Neural progenitor cell (in vitro differentiated cells): ENCODE results near the gene FITM1. TPM values are rescaled to one million over a fixed set of nuclear protein-coding genes. Genes with fewer than 3 reads are reported as not detected.
"Not testable (repeated sequence)": the region's sequence is repeated elsewhere in the genome, so short reads cannot be mapped to it uniquely, and the experiment has no call there.

Source experiments
- DNase-seq: peaks from one replicate; pipeline ENCODE4 v3.0.0-alpha.2; 2016; ENCODE audit warnings: low spot score
- H2AFZ ChIP-seq: fragments of 200-600 bp; sonication (generic); replicated peaks from 2 replicates; pipeline ENCODE4 v1.6.1; 2016; ENCODE audit warnings: antibody characterized with exemption
- H3F3A ChIP-seq: fragments of 200-600 bp; sonication (generic); 2 replicates; pipeline ENCODE4 v1.6.1; 2016; ENCODE audit warnings: antibody characterized with exemption, low read depth
- H3K27ac ChIP-seq: fragments of 200-600 bp; sonication (generic); 2 replicates; pipeline ENCODE4 v1.5.1; 2016; ENCODE audit warnings: mild to moderate bottlenecking
- H3K27me3 ChIP-seq: fragments of 200-600 bp; sonication (generic); 2 replicates; pipeline ENCODE4 v1.6.1; 2016; ENCODE audit warnings: mild to moderate bottlenecking, moderate library complexity
- H3K36me3 ChIP-seq: fragments of 200-600 bp; sonication (generic); 2 replicates; pipeline ENCODE4 v1.5.1; 2016
- H3K4me1 ChIP-seq: fragments of 200-600 bp; sonication (generic); 2 replicates; pipeline ENCODE4 v1.6.1; 2016; ENCODE audit warnings: mixed run types
- H3K4me2 ChIP-seq: fragments of 200-600 bp; sonication (generic); 2 replicates; pipeline ENCODE4 v1.6.1; 2016
- H3K4me3 ChIP-seq: fragments of 200-600 bp; sonication (generic); 2 replicates; pipeline ENCODE4 v1.5.1; 2016
- H3K79me2 ChIP-seq: fragments of 200-600 bp; sonication (generic); 2 replicates; pipeline ENCODE4 v1.6.1; 2016; ENCODE audit warnings: low read depth
- H3K9ac ChIP-seq: fragments of 200-600 bp; sonication (generic); 2 replicates; pipeline ENCODE4 v1.6.1; 2016
- H3K9me3 ChIP-seq: fragments of 200-600 bp; sonication (generic); 2 replicates; pipeline ENCODE4 v1.5.1; 2016; ENCODE audit warnings: low read depth
- H4K20me1 ChIP-seq: fragments of 200-600 bp; sonication (generic); 2 replicates; pipeline ENCODE4 v1.6.1; 2016; ENCODE audit warnings: low read depth
- H3K27ac Mint-ChIP-seq: 3 replicates; pipeline ENCODE4 v1.8.0; 2021; ENCODE audit warnings: mixed read lengths
- H3K27me3 Mint-ChIP-seq: 2 replicates; pipeline ENCODE4 v1.8.0; 2022; ENCODE audit warnings: low read depth, mild to moderate bottlenecking, inconsistent platforms, moderate library complexity, mixed read lengths; ENCODE audit not compliant: insufficient read depth
- H3K36me3 Mint-ChIP-seq: 3 replicates; pipeline ENCODE4 v1.8.0; 2021; ENCODE audit warnings: mixed read lengths
- H3K4me1 Mint-ChIP-seq: 3 replicates; pipeline ENCODE4 v1.8.0; 2021; ENCODE audit warnings: mixed read lengths
- H3K4me3 Mint-ChIP-seq: 3 replicates; pipeline ENCODE4 v1.8.0; 2021; ENCODE audit warnings: mild to moderate bottlenecking, moderate library complexity, mixed read lengths
- H3K9me3 Mint-ChIP-seq: 3 replicates; pipeline ENCODE4 v1.8.0; 2020; ENCODE audit warnings: mixed read lengths
- EZH2 ChIP-seq: fragments of 200-600 bp; sonication (generic); IDR thresholded peaks from 2 replicates; pipeline ENCODE4 v1.6.1; 2017; ENCODE audit warnings: antibody characterized with exemption, mild to moderate bottlenecking, moderate library complexity
- EZH2phosphoT487 ChIP-seq: fragments of 200-600 bp; sonication (generic); IDR thresholded peaks from 2 replicates; pipeline ENCODE4 v1.6.1; 2017; ENCODE audit warnings: antibody characterized with exemption
- total RNA-seq: library from RNA; depleted of rRNA; stranded (reverse); fragments of >200 nt; gene quantifications from 2 replicates; pipeline ENCODE4 v1.2.3, GENCODE V29; 2015; ENCODE audit warnings: low replicate concordance
- TF ChIP-seq, protein P1 (sequence below): fragments of 200-600 bp; sonication (generic); IDR thresholded peaks from 2 replicates; pipeline ENCODE4 v1.5.1; 2017; ENCODE audit warnings: antibody characterized with exemption, mild to moderate bottlenecking

Gene FITM1
- total RNA-seq, 1 donor from 2014 or later = 0.77 TPM

DNA sequence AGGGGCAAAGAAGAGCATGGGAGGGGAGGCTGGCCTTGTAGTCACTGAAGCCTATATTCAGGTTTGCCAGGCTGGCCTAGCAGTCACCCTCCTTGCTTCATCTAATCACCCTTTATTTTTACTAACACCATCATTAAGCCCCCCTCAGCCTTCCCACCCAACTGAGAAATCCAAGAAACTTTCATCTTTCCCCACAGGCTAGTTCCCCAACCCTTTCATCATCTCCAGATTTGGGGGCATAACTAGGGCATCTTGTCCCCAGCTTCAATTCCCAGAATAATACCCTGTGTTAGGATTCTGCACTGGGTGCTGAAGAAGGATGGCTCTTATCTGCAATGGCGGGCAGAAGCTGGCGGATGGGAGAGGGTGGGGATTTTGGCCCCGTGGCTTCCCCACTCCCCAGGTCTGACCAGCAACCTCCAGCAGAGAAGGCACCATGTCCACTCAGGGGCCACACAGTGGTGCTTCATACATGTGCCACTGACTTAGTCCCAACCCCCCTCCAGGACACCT, 29.4 kb upstream of the FITM1 start:
- Histone ChIP-seq H3K4me3 (no peak overlapping the region), H4K20me1 (no peaks in the 10 kb centered on the region), H3K4me2 (no peak overlapping the region), H3K27ac (no peak overlapping the region), H3K27me3 (no peaks in the 10 kb centered on the region), H3K9me3 (no peaks in the 10 kb centered on the region), H3F3A (no peaks in the 10 kb centered on the region), H3K79me2 (no peaks in the 10 kb centered on the region), H3K4me1 (no peaks in the 10 kb centered on the region), H3K36me3 (no peaks in the 10 kb centered on the region), H3K9ac (no peak overlapping the region), H2AFZ (no peak overlapping the region)
- Mint-ChIP-seq H3K36me3 (no peaks in the 10 kb centered on the region), H3K9me3 (no peaks in the 10 kb centered on the region), H3K27me3 (peaks cover 8% of the 10 kb centered on the region), H3K4me1 (peaks cover 3% of the 10 kb centered on the region), H3K27ac (no peak overlapping the region), H3K4me3 (no peak overlapping the region)
- TF ChIP-seq EZH2 (no peak), EZH2phosphoT487 (no peak)
- TF ChIP-seq, protein P1, sequence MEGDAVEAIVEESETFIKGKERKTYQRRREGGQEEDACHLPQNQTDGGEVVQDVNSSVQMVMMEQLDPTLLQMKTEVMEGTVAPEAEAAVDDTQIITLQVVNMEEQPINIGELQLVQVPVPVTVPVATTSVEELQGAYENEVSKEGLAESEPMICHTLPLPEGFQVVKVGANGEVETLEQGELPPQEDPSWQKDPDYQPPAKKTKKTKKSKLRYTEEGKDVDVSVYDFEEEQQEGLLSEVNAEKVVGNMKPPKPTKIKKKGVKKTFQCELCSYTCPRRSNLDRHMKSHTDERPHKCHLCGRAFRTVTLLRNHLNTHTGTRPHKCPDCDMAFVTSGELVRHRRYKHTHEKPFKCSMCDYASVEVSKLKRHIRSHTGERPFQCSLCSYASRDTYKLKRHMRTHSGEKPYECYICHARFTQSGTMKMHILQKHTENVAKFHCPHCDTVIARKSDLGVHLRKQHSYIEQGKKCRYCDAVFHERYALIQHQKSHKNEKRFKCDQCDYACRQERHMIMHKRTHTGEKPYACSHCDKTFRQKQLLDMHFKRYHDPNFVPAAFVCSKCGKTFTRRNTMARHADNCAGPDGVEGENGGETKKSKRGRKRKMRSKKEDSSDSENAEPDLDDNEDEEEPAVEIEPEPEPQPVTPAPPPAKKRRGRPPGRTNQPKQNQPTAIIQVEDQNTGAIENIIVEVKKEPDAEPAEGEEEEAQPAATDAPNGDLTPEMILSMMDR = no peak
- no peak for DNase-seq

DNA sequence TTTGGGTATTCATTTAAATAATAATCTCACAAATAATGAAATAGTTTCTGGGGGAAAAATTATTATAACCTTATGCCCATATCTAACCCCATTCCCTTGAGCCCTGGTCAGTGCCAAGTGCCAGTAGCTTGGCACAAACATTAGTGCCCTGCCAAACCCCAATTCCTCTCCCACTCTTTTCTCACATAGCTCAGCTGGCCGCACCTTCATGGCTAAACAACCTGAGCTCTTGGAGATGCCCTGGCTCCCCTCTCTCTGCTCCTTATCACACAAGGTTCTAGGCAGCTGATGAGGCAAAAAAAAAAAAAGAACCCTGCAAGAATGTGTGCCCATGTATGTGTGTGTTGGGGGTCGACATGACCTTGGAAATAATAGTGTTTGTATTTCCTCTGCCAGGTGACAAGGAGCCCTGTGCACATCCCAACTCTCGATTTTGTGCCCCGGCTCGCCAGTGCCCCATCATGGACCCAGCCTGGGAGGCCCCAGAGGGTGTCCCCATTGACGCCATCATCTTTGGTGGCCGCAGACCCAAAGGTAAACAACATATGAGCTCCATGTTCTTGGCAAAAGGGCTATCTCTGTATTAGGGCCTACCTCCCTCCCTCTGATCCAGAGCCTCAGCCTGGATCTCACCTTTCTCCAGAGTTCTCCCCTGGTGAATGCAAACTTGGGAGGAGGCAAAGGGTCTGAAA, 28.0 kb upstream of the FITM1 start:
- no peaks in the 10 kb centered on the region for H3K36me3 Mint-ChIP-seq
- H3K4me3 Mint-ChIP-seq = no peak overlapping the region
- no peaks in the 10 kb centered on the region for H3K36me3 ChIP-seq
- no peak for DNase-seq
- no peaks in the 10 kb centered on the region for H3K27me3 ChIP-seq
- H3K27ac ChIP-seq = no peak overlapping the region
- H3K27ac Mint-ChIP-seq = no peak overlapping the region
- H3K79me2 ChIP-seq = no peaks in the 10 kb centered on the region
- H4K20me1 ChIP-seq = no peaks in the 10 kb centered on the region
- H3K9ac ChIP-seq = no peak overlapping the region
- H3K27me3 Mint-ChIP-seq = peaks cover 8% of the 10 kb centered on the region
- H3K4me2 ChIP-seq = no peak overlapping the region
- H3F3A ChIP-seq = no peaks in the 10 kb centered on the region
- no peaks in the 10 kb centered on the region for H3K4me1 Mint-ChIP-seq
- no peaks in the 10 kb centered on the region for H3K9me3 Mint-ChIP-seq
- H3K9me3 ChIP-seq = no peaks in the 10 kb centered on the region
- H3K4me1 ChIP-seq = no peaks in the 10 kb centered on the region
- no peak overlapping the region for H3K4me3 ChIP-seq
- H2AFZ ChIP-seq = no peak overlapping the region
- TF ChIP-seq EZH2 (no peak), EZH2phosphoT487 (no peak)
- TF ChIP-seq, protein P1 = no peak

DNA sequence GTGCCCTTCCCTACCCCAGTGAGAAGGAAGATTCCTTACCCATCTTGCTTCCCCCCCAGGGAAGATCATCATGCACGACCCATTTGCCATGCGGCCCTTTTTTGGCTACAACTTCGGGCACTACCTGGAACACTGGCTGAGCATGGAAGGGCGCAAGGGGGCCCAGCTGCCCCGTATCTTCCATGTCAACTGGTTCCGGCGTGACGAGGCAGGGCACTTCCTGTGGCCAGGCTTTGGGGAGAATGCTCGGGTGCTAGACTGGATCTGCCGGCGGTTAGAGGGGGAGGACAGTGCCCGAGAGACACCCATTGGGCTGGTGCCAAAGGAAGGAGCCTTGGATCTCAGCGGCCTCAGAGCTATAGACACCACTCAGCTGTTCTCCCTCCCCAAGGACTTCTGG, 27.0 kb upstream of the FITM1 start:
- H3F3A ChIP-seq = no peaks in the 10 kb centered on the region
- peaks cover 8% of the 10 kb centered on the region for H3K27me3 Mint-ChIP-seq
- H3K36me3 ChIP-seq = no peaks in the 10 kb centered on the region
- H3K27me3 ChIP-seq = no peaks in the 10 kb centered on the region
- no peak overlapping the region for H3K27ac Mint-ChIP-seq
- H3K4me1 Mint-ChIP-seq = no peaks in the 10 kb centered on the region
- H3K27ac ChIP-seq = no peak overlapping the region
- H3K9ac ChIP-seq = no peak overlapping the region
- no peak overlapping the region for H3K4me3 Mint-ChIP-seq
- H3K9me3 ChIP-seq = no peaks in the 10 kb centered on the region
- no peaks in the 10 kb centered on the region for H3K79me2 ChIP-seq
- H2AFZ ChIP-seq = no peak overlapping the region
- no peak overlapping the region for H3K4me2 ChIP-seq
- no peak overlapping the region for H3K4me3 ChIP-seq
- no peak for DNase-seq
- TF ChIP-seq, protein P1 = no peak
- TF ChIP-seq EZH2 (no peak), EZH2phosphoT487 (no peak)
- H3K36me3 Mint-ChIP-seq = no peaks in the 10 kb centered on the region
- H3K4me1 ChIP-seq = no peaks in the 10 kb centered on the region
- no peaks in the 10 kb centered on the region for H3K9me3 Mint-ChIP-seq
- H4K20me1 ChIP-seq = no peaks in the 10 kb centered on the region

DNA sequence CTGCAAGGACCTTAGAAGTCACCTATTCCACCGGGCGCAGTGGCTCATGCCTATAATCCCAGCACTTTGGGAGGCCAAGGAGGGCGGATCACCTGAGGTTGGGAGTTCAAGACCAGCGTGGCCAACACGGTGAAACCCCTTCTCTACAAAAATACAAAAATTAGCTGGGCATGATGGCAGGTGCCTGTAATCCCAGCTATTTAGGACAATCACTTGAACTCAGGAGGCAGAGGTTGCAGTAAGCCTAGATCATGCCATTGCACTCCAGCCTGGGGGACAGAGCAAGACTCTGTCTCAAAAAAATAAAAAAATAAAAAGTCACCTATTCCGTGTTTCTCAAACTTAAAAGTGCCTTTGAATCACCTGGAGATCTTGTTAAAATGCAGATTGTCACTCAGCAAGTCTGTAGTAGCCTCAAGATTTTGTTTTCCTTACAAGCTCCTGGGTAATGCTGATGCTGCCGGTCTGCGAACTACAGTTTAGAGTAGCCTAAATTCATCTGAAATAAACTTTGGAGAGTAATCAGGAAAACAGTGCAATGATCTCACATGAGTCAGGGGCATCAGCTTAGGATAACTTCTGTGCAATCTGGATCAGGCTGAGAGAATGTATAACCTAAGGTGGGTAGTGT, 24.7 kb upstream of the FITM1 start:
- not testable (repeated sequence) for H3K27me3 Mint-ChIP-seq, H3K4me1 ChIP-seq, H3K36me3 ChIP-seq, H3K9me3 Mint-ChIP-seq, H3F3A ChIP-seq, H3K4me2 ChIP-seq, H3K4me3 Mint-ChIP-seq, H3K79me2 ChIP-seq, H3K36me3 Mint-ChIP-seq, H2AFZ ChIP-seq, DNase-seq, H3K9me3 ChIP-seq, H3K4me1 Mint-ChIP-seq, H3K27me3 ChIP-seq, H3K9ac ChIP-seq, H3K27ac ChIP-seq, H4K20me1 ChIP-seq, H3K4me3 ChIP-seq
- H3K27ac Mint-ChIP-seq = peak overlapping the region; percentile 67
